HG02588 (cell line): Measurements from ENCODE around the gene SNX14.

Experiments used
- ATAC-seq: cut with Tn5 transposase; IDR thresholded peaks from one replicate; pipeline ENCODE4 v1.9.1; 2021; ENCODE audit warnings: mild to moderate bottlenecking, moderate library complexity; ENCODE audit not compliant: unreplicated experiment

SNX14 gene

GRCh38 chr6:85506441-85507093, 87.1 kb downstream of the SNX14 start:
- no peak for ATAC-seq

- no peak for ATAC-seq
Observed at GRCh38 chr6:85498596-85499258, 94.9 kb downstream of the SNX14 start.

- ATAC-seq, result no peak
Observed at GRCh38 chr6:85496856-85497255, 96.8 kb downstream of the SNX14 start.

- no peak for ATAC-seq
Observed at GRCh38 chr6:85496009-85496579, 97.6 kb downstream of the SNX14 start.

GRCh38 chr6:85494547-85495536, 98.8 kb downstream of the SNX14 start:
- no peak for ATAC-seq

- ATAC-seq, result no peak
Observed at GRCh38 chr6:85493389-85493788, 100.3 kb downstream of the SNX14 start.

- no peak for ATAC-seq
Observed at GRCh38 chr6:85490516-85491248, 103.0 kb downstream of the SNX14 start.

GRCh38 chr6:85484948-85485347, 108.7 kb downstream of the SNX14 start:
- ATAC-seq, result no peak

- no peak for ATAC-seq
Observed at GRCh38 chr6:85483846-85484245, 109.8 kb downstream of the SNX14 start.

GRCh38 chr6:85482905-85483700, 110.6 kb downstream of the SNX14 start:
- ATAC-seq, result peak; percentile 85

- ATAC-seq, result no peak
Observed at GRCh38 chr6:85482206-85482904, 111.3 kb downstream of the SNX14 start.

- no peak for ATAC-seq
Observed at GRCh38 chr6:85479208-85479607, 114.5 kb downstream of the SNX14 start.

GRCh38 chr6:85476532-85476931, 117.1 kb downstream of the SNX14 start:
- no peak for ATAC-seq

- ATAC-seq, result no peak
Observed at GRCh38 chr6:85473748-85474147, 119.9 kb downstream of the SNX14 start.

- no peak for ATAC-seq
Observed at GRCh38 chr6:85472744-85473143, 120.9 kb downstream of the SNX14 start.

GRCh38 chr6:85470023-85470410, 123.6 kb downstream of the SNX14 start:
- ATAC-seq, result no peak

- ATAC-seq, result no peak
Observed at GRCh38 chr6:85469276-85470022, 124.2 kb downstream of the SNX14 start.

GRCh38 chr6:85468326-85468725, 125.3 kb downstream of the SNX14 start:
- no peak for ATAC-seq
